ENCODE results near the gene MFF.

DNA sequence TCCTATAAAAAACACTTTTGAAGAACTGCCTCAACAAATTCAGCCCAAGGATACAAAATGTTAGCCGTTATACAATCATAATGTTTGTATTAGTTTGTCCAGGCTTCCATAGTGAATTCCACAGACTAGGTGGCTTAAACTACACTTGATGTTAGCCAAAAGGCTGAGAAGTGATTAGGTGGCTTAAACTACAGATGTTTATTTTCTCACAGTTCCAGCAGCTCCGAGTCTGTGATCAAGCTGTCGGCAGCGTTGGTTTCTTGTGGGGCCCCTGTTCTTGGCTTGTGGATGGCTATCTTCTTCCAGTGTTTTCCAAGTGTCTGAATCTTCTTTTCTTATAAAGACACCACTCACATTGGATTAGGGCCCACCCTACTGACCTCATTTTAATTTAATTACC is 31.5 kb upstream of the MFF start:
- TF ChIP-seq POLR2AphosphoS5 (IDR thresholded peaks at IDR 0.05; ENCODE audit: low read depth, low read length) (no peak), TAF1 (IDR thresholded peaks at IDR 0.05; ENCODE audit: borderline replicate concordance, low read depth, low read length) (no peak), POLR2A (IDR thresholded peaks at IDR 0.05; ENCODE audit: low read depth, low read length) (no peak)
